ENCODE data around the gene GATC. TPM values are rescaled to one million over a fixed set of nuclear protein-coding genes. Genes with fewer than 3 reads are reported as not detected.

The GATC gene
- total and polyA plus RNA-seq, 2 experiments from 2014 or later: 18.5 to 20.1 TPM

GRCh38 chr12:120416490-120417216, 29.6 kb upstream of the GATC start (continued):
- no peak for TF ChIP-seq ZNF462 (CRISPR knock-in tag; IDR thresholded peaks at IDR 0.05)
- no peak for TF ChIP-seq JUNB (IDR thresholded peaks at IDR 0.05; ENCODE audit: unreplicated experiment)
- TF ChIP-seq ZNF114 (CRISPR knock-in tag; IDR thresholded peaks at IDR 0.05): no peak
- no peak for TF ChIP-seq EZH2phosphoT487 (IDR thresholded peaks at IDR 0.05; ENCODE audit: unreplicated experiment)
- TF ChIP-seq CREB1 (CRISPR knock-in tag; IDR thresholded peaks at IDR 0.05; ENCODE audit: low read depth): no peak
- TF ChIP-seq ZNF331 (CRISPR knock-in tag; IDR thresholded peaks at IDR 0.05; ENCODE audit: low read depth): no peak
- TF ChIP-seq POLR2AphosphoS5 (IDR thresholded peaks at IDR 0.05; ENCODE audit: low read depth): no peak
- TF ChIP-seq STAT1 (IDR thresholded peaks at IDR 0.05; ENCODE audit: unreplicated experiment): no peak

- Histone ChIP-seq H3K4me2 (no peak overlapping the region), H4K20me1 (replicated peaks; ENCODE audit: insufficient read depth) (no peaks in the 10 kb centered on the region), H3K9me2 (ENCODE audit: insufficient read depth) (no peaks in the 10 kb centered on the region), H2AFZ (no peak overlapping the region), H3K79me2 (replicated peaks; ENCODE audit: insufficient read depth) (no peaks in the 10 kb centered on the region), H3K4me3 (no peak overlapping the region), H3K27ac (ENCODE audit: low read depth) (no peak overlapping the region), H3K36me3 (ENCODE audit: insufficient read depth) (no peaks in the 10 kb centered on the region), H3K4me1 (ENCODE audit: insufficient read depth) (peaks cover 12% of the 10 kb centered on the region), H3K27me3 (ENCODE audit: insufficient read depth) (no peaks in the 10 kb centered on the region), H3F3A (replicated peaks; ENCODE audit: low read depth) (no peaks in the 10 kb centered on the region)
- peaks cover 12% of the 10 kb centered on the region for H3K4me1 Mint-ChIP-seq
- no peak overlapping the region for H3K27ac Mint-ChIP-seq
- peaks cover 11% of the 10 kb centered on the region for H3K27me3 Mint-ChIP-seq (ENCODE audit: insufficient read depth, low read depth, poor library complexity)
- DNase-seq (ENCODE audit: low spot score) (no peak), ATAC-seq (no peak)
- H3K36me3 Mint-ChIP-seq (ENCODE audit: low read depth): no peaks in the 10 kb centered on the region
- no peak overlapping the region for H3K4me3 Mint-ChIP-seq
- H3K9me3 Mint-ChIP-seq: no peaks in the 10 kb centered on the region; the same call in 2 of the 3 replicates
- TF ChIP-seq POLR2AphosphoS5 (IDR thresholded peaks at IDR 0.05; ENCODE audit: low read depth) (no peak), ZNF114 (CRISPR knock-in tag; IDR thresholded peaks at IDR 0.05) (no peak), REST (IDR thresholded peaks at IDR 0.05; ENCODE audit: unreplicated experiment) (no peak)
Measured at GRCh38 chr12:120417917-120418580, 28.2 kb upstream of the GATC start.
